H7 (cell line): ENCODE measurements around the gene LRRC58. TPM values are rescaled to one million over a fixed set of nuclear protein-coding genes. Genes with fewer than 3 reads are reported as not detected.
"Not testable (repeated sequence)": the region's sequence is repeated elsewhere in the genome, so short reads cannot be mapped to it uniquely, and the experiment has no call there.

Source experiments
- DNase-seq: peaks from one replicate; pipeline ENCODE4 v3.0.0; 2012
- H3K27me3 ChIP-seq: 2 replicates; pipeline ENCODE4 v1.6.0; 2011; ENCODE audit warnings: mild to moderate bottlenecking, low read length; ENCODE audit not compliant: control insufficient read depth, insufficient read depth
- H3K36me3 ChIP-seq: replicated peaks from 2 replicates; pipeline ENCODE4 v1.5.1; 2011; ENCODE audit warnings: low read length; ENCODE audit not compliant: control insufficient read depth, insufficient read depth
- H3K4me3 ChIP-seq: 2 replicates; pipeline ENCODE4 v1.5.1; 2011; ENCODE audit warnings: low read depth, mild to moderate bottlenecking, control low read depth, low read length, moderate library complexity; ENCODE audit not compliant: insufficient read depth
- total RNA-seq: library from RNA; depleted of rRNA; stranded (reverse); fragments of >200 nt; shearing (Covaris generic); gene quantifications from 2 replicates; pipeline ENCODE4 v1.2.3, GENCODE V29; 2014

LRRC58 gene
- total RNA-seq, 1 experiment from 2014 or later = 16.6 TPM

DNA sequence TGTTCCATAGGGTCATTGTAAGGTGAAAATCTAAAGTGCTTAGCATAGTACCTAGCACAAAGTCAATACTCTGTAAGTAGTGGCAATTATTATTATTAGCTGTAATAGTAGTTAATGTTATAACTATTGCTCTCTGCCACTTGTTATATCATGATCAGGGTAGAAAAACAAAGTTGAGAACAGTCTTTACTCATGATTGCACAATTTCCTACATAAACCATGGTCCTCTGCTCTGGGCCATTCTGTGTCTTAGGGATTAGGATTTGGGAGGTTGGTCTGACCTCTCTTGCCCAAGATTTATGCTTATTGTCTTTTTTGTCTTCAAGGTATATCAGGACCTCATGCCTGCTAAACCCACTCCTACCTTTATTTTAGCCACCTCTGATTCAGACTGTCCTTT lies 4.3 kb upstream of the LRRC58 start:
- no peak overlapping the region for H3K4me3 ChIP-seq
- H3K27me3 ChIP-seq = no peaks in the 10 kb centered on the region
- no peak for DNase-seq
- no peaks in the 10 kb centered on the region for H3K36me3 ChIP-seq

DNA sequence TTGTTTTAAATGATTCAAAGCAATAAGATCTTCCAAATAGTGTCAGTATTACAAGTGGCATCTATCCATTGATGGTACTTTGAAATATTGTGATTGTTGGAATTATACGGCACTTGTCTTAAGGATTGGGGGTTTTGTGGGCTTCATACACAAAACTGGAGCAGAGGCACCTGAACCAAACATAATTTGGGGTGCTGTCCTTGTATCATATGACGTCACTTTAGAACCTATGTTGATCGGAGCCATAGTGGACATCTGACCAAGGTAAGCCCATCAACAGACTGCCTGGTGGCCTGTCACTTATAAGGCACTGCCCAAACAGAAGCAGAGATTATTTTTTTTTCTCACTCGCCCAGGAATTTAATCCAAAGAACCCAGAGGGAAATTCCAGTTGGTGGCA lies 2.9 kb upstream of the LRRC58 start:
- Histone ChIP-seq H3K27me3 (no peaks in the 10 kb centered on the region), H3K36me3 (no peaks in the 10 kb centered on the region), H3K4me3 (no peak overlapping the region)
- DNase-seq = no peak

DNA sequence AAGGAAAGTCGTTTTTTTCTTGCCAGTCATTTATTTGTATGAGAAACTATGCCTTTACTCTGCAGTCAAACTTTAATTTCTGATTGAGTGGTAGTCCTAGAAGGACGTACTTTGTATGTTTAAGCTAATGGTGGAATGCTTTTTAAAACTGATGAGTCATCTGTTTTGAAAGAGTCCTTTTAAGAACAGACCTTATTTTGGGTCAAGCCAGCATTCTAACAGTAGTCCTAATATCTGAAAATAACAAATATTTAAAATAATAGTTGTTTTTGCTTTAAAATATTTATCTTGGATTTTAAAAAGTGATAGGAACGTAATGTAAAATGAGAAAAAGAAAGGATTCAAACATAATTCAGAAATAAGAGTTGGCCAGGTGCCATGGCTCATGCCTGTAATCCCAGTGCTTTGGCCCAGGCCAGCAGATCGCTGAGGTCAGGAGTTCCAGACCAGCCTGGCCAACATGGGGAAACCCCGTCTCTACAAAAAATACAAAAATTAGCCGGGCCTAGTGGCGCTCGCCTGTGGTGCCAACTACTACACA lies 1.3 kb upstream of the LRRC58 start:
- DNase-seq = no peak
- Histone ChIP-seq H3K4me3 (no peak overlapping the region), H3K36me3 (no peaks in the 10 kb centered on the region), H3K27me3 (no peaks in the 10 kb centered on the region)

DNA sequence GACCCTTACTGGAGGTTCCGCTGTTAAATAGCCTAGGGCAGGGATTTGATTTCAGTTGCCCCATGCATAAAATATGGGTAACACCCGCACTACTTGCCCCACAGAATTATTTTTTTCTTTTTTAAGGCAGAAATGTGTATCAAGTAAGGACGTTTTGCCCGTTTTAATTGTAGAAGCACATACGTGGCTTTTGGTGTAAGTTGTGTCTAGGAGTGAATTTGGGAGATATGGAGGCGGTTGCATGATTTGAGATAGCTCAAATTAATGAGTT lies 636 bp upstream of the LRRC58 start:
- H3K27me3 ChIP-seq = no peaks in the 10 kb centered on the region
- H3K4me3 ChIP-seq = peak overlapping the region; percentile 90
- no peaks in the 10 kb centered on the region for H3K36me3 ChIP-seq
- DNase-seq = no peak

DNA sequence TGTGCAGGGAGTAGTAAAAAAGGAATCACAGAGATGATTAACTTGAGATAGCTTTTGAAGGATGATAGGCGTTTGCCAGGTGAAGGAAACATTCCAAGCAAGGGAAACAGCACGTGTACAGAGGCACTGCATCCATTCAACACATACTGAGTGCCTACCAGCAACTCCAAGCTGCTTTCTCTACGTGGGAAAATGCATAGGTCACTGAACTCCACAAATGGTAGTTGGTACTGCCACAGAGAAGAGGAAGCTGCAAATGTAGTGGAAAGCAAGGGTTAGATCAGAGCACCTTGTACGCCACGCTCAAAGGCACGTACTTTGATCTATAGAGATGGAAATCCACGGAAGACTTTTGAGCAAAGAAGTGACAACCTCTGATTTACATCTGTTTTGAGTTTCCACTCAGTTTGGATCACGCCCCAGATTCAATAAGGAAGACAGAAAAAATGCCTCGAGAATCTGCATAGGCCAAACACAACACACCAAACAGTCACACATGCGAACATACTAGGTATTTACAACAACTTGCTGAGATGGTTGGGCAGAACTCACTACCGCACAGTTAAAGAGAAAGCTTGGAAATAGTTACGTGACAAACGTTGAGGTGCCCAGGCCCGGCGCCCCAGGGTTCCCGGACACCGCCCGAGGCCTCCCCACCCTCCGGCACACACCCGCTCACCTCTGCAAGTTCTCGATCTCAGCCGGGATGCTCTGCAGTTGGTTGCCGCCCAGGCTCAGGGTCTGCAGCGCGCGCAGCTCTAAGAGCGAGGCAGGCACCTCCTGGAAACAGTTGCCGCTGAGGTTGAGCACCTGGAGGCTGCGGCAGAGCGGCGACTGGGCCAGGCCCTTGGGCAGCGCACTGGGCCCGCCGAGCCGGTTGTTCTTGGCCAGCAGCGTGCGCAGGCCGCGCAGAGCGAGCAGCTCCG lies 826 bp downstream of the LRRC58 start:
- Histone ChIP-seq H3K27me3 (no peaks in the 10 kb centered on the region), H3K36me3 (no peaks in the 10 kb centered on the region), H3K4me3 (peak overlapping the region; percentile 90)
- DNase-seq = peak; percentile 85

DNA sequence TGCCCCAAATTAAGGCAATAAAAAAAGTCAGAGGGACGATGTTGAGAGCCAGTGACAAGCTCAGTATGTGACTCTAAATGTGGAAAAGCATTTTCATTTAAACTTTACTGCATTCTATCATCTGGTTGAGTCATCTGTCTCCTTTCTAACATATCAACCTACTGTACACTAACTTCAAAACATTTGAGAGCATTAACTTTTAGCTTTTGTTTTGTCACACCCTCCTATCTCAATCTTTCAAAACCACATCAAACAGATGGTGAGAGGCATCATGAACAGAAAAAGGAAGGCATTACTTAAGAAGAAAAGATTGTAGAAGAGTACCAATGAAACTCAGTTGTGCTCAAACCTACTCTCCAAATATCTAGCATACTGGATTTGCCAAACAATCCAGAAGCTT lies 4.8 kb downstream of the LRRC58 start:
- no peak for DNase-seq
- H3K4me3 ChIP-seq = no peak overlapping the region
- no peaks in the 10 kb centered on the region for H3K36me3 ChIP-seq
- no peaks in the 10 kb centered on the region for H3K27me3 ChIP-seq

DNA sequence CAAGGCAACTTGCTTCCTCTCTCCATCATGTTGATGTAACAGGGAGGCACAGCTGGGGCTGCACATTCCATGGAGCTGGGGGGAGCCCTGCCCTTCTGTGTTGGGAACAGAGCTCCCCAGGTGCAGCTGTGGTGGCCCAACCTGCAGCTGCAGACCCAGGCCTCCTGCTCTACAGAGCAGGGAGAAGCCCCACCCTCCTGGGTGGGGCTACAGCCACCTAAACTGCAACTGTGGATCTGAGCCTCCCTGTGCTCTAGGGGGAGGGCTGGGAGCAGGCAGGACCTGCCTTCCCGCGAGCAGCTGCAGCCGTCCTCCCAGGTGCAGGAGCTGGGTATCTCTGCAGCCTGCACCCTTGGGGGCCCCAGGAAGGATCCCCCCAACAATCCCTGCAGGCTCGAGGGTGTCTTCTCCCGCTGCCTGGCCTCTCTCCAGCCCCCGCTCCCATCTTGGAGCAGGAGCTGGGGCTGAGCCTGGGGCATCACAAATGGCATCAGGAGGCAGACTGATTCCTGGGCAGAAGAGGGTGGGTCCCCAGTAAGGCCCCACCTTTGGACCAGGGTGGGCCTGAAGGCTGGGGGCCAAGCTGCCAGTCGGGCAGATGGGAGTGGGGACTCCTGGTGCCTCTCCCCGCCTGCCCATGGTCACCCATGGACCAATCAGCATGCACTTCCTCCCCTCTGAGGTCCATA lies 7.4 kb downstream of the LRRC58 start:
- Histone ChIP-seq H3K4me3 (no peak overlapping the region), H3K36me3 (no peaks in the 10 kb centered on the region), H3K27me3 (no peaks in the 10 kb centered on the region)
- DNase-seq = peak; percentile 75

DNA sequence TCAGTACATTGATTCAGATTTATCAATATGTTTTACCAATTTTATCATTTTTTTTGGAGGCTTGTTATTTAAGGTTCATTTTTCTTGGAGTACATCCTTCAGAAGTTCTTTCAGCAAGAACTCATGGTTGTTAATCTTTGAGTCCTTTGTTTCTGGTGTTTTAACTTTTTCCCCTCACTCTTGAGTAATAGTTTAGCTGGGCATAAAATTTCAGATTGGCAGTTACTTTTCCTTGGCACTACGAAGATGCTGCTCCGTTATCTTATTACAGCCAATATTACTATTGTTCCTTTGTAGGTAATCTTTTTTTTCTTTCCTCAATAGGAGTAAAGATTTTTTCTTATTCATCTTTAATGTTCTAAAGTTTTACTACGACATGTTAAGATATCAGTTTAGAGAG lies 9.8 kb downstream of the LRRC58 start:
- H3K4me3 ChIP-seq = no peak overlapping the region
- no peak for DNase-seq
- H3K36me3 ChIP-seq = no peaks in the 10 kb centered on the region
- no peaks in the 10 kb centered on the region for H3K27me3 ChIP-seq

DNA sequence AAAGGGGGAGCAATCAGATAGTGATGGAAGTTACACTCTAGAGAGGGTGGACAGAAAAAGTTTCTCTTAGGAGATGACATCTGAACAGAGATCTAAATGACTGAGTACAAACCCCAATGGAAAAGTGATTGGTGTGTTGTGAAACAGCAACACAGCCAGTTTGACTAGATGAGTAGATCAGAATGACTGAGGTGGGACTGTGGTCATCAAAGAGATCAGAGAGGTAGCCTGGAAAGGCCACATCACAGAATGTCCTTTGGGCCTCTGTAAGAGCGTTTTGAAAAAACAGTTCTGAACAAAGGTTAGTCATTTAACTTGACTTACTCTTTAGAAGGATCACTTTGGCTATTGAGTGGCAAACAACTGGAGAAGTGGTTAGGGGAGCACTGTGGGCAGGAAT lies 10.6 kb downstream of the LRRC58 start:
- Histone ChIP-seq H3K27me3 (no peaks in the 10 kb centered on the region), H3K36me3 (no peaks in the 10 kb centered on the region)
- no peak for DNase-seq

DNA sequence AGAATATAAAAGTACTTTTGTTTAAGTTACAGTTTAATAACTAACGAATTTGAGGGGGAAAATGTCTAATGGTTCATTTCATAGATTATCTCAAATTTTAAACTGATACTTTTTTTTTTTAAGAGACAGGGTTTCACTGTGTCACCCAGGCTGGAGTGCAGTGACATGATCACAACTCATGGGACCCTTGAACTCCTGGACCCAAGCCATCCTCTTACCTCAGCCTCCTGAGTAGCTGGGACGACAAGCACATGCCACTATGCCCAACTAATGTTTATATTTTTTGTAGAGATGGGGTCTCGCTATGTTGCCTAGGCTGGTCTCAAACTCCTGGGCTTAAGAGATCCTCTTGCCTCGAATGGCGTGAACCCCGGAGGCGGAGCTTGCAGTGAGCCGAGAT lies 16.5 kb downstream of the LRRC58 start:
- Histone ChIP-seq H3K27me3 (no peaks in the 10 kb centered on the region), H3K36me3 (peaks cover 1% of the 10 kb centered on the region), H3K4me3 (no peak overlapping the region)
- no peak for DNase-seq

More for the DNA sequence above, 10.6 kb downstream of the LRRC58 start:
- H3K4me3 ChIP-seq = no peak overlapping the region

DNA sequence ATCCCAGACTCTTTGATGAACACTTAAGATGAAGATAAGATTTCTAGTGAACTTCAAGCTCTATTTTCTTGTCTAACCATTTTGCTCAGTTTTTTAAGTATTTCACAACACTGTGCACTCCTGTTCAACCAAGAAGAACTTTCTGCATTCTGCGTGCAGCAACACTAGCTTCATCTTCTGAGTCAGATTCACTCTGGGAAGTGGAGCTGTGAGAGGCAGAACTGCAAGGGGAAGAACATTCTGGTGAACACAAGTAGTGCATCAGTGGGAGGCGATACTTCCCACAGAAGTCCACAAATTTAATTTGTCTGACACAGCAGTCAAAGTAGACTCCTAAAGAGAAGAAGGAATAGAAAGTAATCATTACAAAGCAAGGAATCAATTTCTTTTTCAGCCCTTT lies 18.1 kb downstream of the LRRC58 start:
- Histone ChIP-seq H3K36me3 (peaks cover 1% of the 10 kb centered on the region), H3K27me3 (no peaks in the 10 kb centered on the region), H3K4me3 (no peak overlapping the region)
- no peak for DNase-seq

DNA sequence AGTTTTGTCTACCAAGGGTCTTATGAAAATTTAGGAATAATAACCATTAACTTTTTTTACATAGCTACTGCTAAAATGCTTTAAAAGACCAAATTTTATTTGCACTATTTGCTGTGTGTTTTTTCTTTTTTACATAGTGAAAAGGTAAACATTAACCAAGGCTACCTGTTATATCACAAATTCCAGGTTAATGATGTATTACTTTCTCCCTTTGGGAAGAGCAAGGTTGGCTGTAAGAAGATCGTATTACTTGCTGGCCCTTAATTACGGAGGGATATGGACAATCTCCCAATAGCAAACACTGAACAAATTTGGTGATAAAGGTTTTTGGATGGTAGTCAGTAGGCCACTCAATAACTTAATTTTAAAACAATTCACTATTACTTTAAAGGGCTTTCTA lies 22.4 kb downstream of the LRRC58 start:
- H3K4me3 ChIP-seq = no peak overlapping the region

DNA sequence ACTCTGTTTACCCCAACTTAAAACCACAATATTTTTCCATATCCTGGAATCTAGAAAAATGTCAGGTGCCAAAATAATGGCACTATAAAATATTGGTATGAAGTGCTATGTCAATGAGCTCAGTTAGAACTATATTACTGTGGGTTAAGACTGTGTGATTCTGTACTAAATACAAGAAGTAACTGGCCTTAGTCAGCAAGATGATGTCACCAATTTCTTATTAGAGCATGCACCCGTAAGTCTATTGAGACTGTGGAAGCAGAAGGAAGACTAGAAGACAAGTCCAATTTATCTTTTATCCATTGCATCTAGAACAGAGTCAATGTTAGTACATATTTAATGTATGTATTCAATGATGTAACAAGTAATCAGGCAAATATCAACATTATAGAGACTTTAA lies 25.0 kb downstream of the LRRC58 start:
- H3K27me3 ChIP-seq = no peaks in the 10 kb centered on the region
- no peak for DNase-seq
- no peaks in the 10 kb centered on the region for H3K36me3 ChIP-seq
- H3K4me3 ChIP-seq = no peak overlapping the region

More for the DNA sequence above, 22.4 kb downstream of the LRRC58 start:
- Histone ChIP-seq H3K36me3 (no peaks in the 10 kb centered on the region; the same call in 1 of the 2 replicates), H3K27me3 (no peaks in the 10 kb centered on the region)
- DNase-seq = no peak

DNA sequence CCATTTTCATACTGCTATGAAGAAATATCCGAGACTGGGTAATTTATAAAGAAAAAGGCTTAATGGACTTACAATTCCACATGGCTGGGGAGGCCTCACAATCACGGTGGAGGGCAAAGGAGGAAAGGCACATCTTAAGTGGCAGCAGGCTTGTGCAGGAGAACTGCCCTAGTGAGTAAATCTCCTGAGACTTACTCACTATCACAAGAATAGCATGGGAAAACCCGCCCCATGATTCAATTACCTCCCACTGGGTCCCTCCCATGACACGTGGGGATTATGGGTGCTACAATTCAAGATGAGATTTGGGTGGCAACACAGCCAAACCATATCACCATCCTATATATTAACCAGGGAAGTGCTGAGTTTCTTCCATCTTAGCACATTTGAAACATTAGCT lies 25.4 kb downstream of the LRRC58 start:
- H3K27me3 ChIP-seq, H3K36me3 ChIP-seq, H3K4me3 ChIP-seq, DNase-seq: not testable (repeated sequence)
